OCI-LY1 (cell line): Measurements from ENCODE around the gene HFM1.

Experiments
- EZH2 ChIP-seq: fragments of 200-600 bp; sonication (generic), shearing (Covaris generic); IDR thresholded peaks from 2 replicates; pipeline ENCODE4 v1.8.0; 2017; ENCODE audit warnings: borderline replicate concordance, mixed run types, mild to moderate bottlenecking, antibody characterized with exemption, low read length, moderate library complexity, mixed read lengths
- TF ChIP-seq, protein P1 (sequence below): fragments of 200-600 bp; sonication (generic), shearing (Covaris generic); IDR thresholded peaks from 2 replicates; pipeline ENCODE4 v1.5.1; 2017; ENCODE audit warnings: mild to moderate bottlenecking, antibody characterized with exemption, low read length, moderate library complexity, mixed read lengths

DNA sequence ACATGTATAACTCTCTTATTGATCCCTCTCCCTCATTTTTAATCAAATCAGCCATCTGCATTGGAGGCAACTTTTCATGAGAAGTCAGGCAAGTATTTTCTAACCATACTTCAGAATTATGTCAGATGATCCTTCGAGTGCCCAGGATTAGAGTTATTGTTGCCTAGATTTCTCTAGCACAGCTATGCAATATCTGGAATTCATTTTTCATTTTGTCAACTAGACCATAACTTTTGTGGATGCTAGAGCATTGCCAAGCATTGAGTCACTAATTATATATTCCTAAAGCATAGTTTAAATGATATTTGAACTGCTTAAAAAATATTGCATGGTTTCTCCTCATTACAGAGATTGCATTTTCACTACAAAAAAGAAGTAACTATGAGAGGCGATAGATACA, 21.2 kb downstream of the HFM1 start:
- no peak for TF ChIP-seq EZH2
- TF ChIP-seq, protein P1, sequence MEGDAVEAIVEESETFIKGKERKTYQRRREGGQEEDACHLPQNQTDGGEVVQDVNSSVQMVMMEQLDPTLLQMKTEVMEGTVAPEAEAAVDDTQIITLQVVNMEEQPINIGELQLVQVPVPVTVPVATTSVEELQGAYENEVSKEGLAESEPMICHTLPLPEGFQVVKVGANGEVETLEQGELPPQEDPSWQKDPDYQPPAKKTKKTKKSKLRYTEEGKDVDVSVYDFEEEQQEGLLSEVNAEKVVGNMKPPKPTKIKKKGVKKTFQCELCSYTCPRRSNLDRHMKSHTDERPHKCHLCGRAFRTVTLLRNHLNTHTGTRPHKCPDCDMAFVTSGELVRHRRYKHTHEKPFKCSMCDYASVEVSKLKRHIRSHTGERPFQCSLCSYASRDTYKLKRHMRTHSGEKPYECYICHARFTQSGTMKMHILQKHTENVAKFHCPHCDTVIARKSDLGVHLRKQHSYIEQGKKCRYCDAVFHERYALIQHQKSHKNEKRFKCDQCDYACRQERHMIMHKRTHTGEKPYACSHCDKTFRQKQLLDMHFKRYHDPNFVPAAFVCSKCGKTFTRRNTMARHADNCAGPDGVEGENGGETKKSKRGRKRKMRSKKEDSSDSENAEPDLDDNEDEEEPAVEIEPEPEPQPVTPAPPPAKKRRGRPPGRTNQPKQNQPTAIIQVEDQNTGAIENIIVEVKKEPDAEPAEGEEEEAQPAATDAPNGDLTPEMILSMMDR: no peak
